PC-3 (cell line): Measurements from ENCODE around the gene TECPR2. TPM values are rescaled to one million over a fixed set of nuclear protein-coding genes. Genes with fewer than 3 reads are reported as not detected.

Experiments used
- ATAC-seq: fragments of 200-7000 bp; cut with Tn5 transposase; 2 replicates; pipeline ENCODE4 v1.9.1; 2020; ENCODE audit warnings: mild to moderate bottlenecking, moderate library complexity
- BruUV-seq: library from RNA; stranded (reverse); fragments of 400-500 nt; replicated peaks from 2 replicates; lab custom pipeline; 2021; lab: Mats Ljungman, UMichigan
- CTCF ChIA-PET: fragments of 300-600 bp; sonication (Branson Sonifier 250); formaldehyde crosslinking; loops from one replicate; lab custom pipeline; 2022; ENCODE audit warnings: antibody characterized with exemption; lab: Charles Lee
- POLR2A ChIA-PET: fragments of 300-600 bp; sonication (Branson Sonifier 250); formaldehyde crosslinking; loops from one replicate; lab custom pipeline; 2022; ENCODE audit warnings: antibody characterized with exemption; ENCODE audit not compliant: unreplicated experiment; lab: Charles Lee
- DNase-seq: peaks from one replicate; pipeline ENCODE4 v3.0.0-alpha.2; 2015
- H2AFZ ChIP-seq: fragments of 300-600 bp; sonication (generic); 2 replicates; pipeline ENCODE4 v1.6.0; 2016; ENCODE audit warnings: antibody characterized with exemption, low read length
- H3F3A ChIP-seq: fragments of 300-600 bp; sonication (generic); one replicate; pipeline ENCODE4 v1.6.0; 2017; ENCODE audit warnings: antibody characterized with exemption, low read length, control low read depth, mild to moderate bottlenecking; ENCODE audit not compliant: unreplicated experiment
- H3K27ac ChIP-seq: fragments of 300-600 bp; sonication (generic); 2 replicates; pipeline ENCODE4 v1.5.1; 2016; ENCODE audit warnings: mild to moderate bottlenecking, low read length
- H3K27me3 ChIP-seq: fragments of 300-600 bp; sonication (generic); 2 replicates; pipeline ENCODE4 v1.6.1; 2016; ENCODE audit warnings: low read length, mixed read lengths
- H3K36me3 ChIP-seq: fragments of 300-600 bp; sonication (generic); 2 replicates; pipeline ENCODE4 v1.6.1; 2016; ENCODE audit warnings: low read depth, mixed run types, low read length, mixed read lengths
- H3K4me1 ChIP-seq: fragments of 300-600 bp; sonication (generic); 2 replicates; pipeline ENCODE4 v1.5.1; 2016; ENCODE audit warnings: low read length; ENCODE audit not compliant: insufficient read depth
- H3K4me2 ChIP-seq: fragments of 300-600 bp; sonication (generic); 2 replicates; pipeline ENCODE4 v1.6.0; 2016; ENCODE audit warnings: low read length
- H3K4me3 ChIP-seq: fragments of 300-600 bp; sonication (generic); 2 replicates; pipeline ENCODE4 v1.5.1; 2016; ENCODE audit warnings: mild to moderate bottlenecking, low read length, mixed read lengths
- H3K79me2 ChIP-seq: fragments of 300-600 bp; sonication (generic); 2 replicates; pipeline ENCODE4 v1.6.1; 2017; ENCODE audit warnings: low read length, mixed read lengths
- H3K9ac ChIP-seq: fragments of 300-600 bp; sonication (generic); 2 replicates; pipeline ENCODE4 v1.6.0; 2016; ENCODE audit warnings: mild to moderate bottlenecking, low read length
- H3K9me2 ChIP-seq: fragments of 300-600 bp; sonication (generic); replicated peaks from 2 replicates; pipeline ENCODE4 v1.6.1; 2016; ENCODE audit warnings: mixed run types, low read length, mixed read lengths
- H3K9me3 ChIP-seq: fragments of 300-600 bp; sonication (generic); 2 replicates; pipeline ENCODE4 v1.6.1; 2016; ENCODE audit warnings: low read length, mixed read lengths
- H4K20me1 ChIP-seq: fragments of 300-600 bp; sonication (generic); 2 replicates; pipeline ENCODE4 v1.6.1; 2016; ENCODE audit warnings: low read length, mixed read lengths
- EZH2 ChIP-seq: fragments of 300-600 bp; sonication (generic); IDR thresholded peaks from one replicate; pipeline ENCODE4 v1.6.1; 2017; ENCODE audit warnings: antibody characterized with exemption, mild to moderate bottlenecking, low read length; ENCODE audit not compliant: unreplicated experiment
- EZH2phosphoT487 ChIP-seq: fragments of 300-600 bp; sonication (generic); IDR thresholded peaks from 2 replicates; pipeline ENCODE4 v1.6.1; 2018; ENCODE audit warnings: mild to moderate bottlenecking, antibody characterized with exemption, low read length, borderline replicate concordance
- intact Hi-C: fragments of 100-400 bp; cut with micrococcal nuclease; formaldehyde crosslinking; loops from 2 replicates; pipeline ENCODE4 v1.9.0; 2023
- total RNA-seq: library from RNA; depleted of rRNA; stranded (reverse); fragments of >200 nt; gene quantifications from 2 replicates; pipeline ENCODE4 v1.2.3, GENCODE V29; 2014
- TF ChIP-seq, protein P1 (sequence below): fragments of 300-600 bp; sonication (generic); conservative IDR thresholded peaks from 2 replicates; pipeline ENCODE4 v1.5.1; 2017; ENCODE audit warnings: antibody characterized with exemption, low read depth, mild to moderate bottlenecking, low read length

Gene TECPR2
- total RNA-seq, 1 experiment from 2014 or later = 15.7 TPM

DNA sequence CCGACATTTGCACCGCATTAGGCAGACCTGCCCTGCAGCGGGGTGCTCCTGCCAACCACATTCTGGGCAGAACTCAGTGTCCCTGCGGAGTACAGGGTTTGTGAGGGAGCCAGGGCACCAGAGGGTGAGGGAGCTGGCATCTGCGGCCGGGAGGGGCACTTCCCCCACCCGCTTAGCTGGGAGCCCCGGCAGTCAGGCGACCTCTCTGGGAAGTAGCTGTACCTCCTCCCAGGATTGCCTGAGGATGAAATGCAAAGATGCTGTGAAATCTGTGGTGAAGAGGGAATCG, 88.3 kb downstream of the TECPR2 start:
- Histone ChIP-seq H3K9me2 (no peaks in the 10 kb centered on the region), H3K4me3 (no peak overlapping the region), H3K4me1 (no peaks in the 10 kb centered on the region), H4K20me1 (no peaks in the 10 kb centered on the region), H3K4me2 (no peak overlapping the region), H3K9ac (no peak overlapping the region), H3K27me3 (no peaks in the 10 kb centered on the region), H3F3A (no peaks in the 10 kb centered on the region), H3K9me3 (no peaks in the 10 kb centered on the region), H2AFZ (no peak overlapping the region), H3K79me2 (no peaks in the 10 kb centered on the region), H3K36me3 (peaks cover 7% of the 10 kb centered on the region; the same call in 1 of the 2 replicates), H3K27ac (no peak overlapping the region)
- ChIA-PET CTCF (no interaction called here), POLR2A (no interaction called here)
- intact Hi-C loops = no loop called here
- ATAC-seq = no peak
- TF ChIP-seq, protein P1, sequence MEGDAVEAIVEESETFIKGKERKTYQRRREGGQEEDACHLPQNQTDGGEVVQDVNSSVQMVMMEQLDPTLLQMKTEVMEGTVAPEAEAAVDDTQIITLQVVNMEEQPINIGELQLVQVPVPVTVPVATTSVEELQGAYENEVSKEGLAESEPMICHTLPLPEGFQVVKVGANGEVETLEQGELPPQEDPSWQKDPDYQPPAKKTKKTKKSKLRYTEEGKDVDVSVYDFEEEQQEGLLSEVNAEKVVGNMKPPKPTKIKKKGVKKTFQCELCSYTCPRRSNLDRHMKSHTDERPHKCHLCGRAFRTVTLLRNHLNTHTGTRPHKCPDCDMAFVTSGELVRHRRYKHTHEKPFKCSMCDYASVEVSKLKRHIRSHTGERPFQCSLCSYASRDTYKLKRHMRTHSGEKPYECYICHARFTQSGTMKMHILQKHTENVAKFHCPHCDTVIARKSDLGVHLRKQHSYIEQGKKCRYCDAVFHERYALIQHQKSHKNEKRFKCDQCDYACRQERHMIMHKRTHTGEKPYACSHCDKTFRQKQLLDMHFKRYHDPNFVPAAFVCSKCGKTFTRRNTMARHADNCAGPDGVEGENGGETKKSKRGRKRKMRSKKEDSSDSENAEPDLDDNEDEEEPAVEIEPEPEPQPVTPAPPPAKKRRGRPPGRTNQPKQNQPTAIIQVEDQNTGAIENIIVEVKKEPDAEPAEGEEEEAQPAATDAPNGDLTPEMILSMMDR = no peak
- TF ChIP-seq EZH2 (no peak), EZH2phosphoT487 (no peak)
- no peak for DNase-seq
- BruUV-seq = no TSS peak

DNA sequence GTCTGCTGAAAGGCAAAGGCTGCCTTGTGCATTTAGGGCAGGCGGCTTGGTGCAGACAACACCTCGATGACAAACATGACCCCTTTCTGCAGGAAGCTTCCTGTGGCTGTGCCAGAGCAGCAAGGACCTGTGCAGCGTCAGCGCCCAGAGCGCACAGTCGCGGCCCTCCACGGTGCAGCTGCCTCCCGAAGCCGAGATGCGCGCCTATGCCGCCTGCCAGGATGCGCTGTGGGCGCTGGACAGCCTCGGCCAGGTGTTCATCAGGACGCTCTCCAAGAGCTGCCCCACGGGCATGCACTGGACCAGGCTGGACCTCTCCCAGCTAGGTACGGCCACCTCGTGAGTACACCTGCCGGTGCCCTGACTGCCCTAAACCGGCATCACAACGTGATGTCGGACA, 89.6 kb downstream of the TECPR2 start:
- no peaks in the 10 kb centered on the region for H3K4me1 ChIP-seq
- ChIA-PET POLR2A (no interaction called here), CTCF (no interaction called here)
- no peak overlapping the region for H3K27ac ChIP-seq
- H4K20me1 ChIP-seq = no peaks in the 10 kb centered on the region
- ATAC-seq (no peak), DNase-seq (no peak)
- no peaks in the 10 kb centered on the region for H3K27me3 ChIP-seq
- H3K79me2 ChIP-seq = no peaks in the 10 kb centered on the region
- no peaks in the 10 kb centered on the region for H3K9me2 ChIP-seq
- no peak overlapping the region for H2AFZ ChIP-seq
- no peaks in the 10 kb centered on the region for H3K9me3 ChIP-seq
- no peak overlapping the region for H3K9ac ChIP-seq
- H3K36me3 ChIP-seq = peaks cover 7% of the 10 kb centered on the region; the same call in 1 of the 2 replicates
- BruUV-seq = no TSS peak
- no peaks in the 10 kb centered on the region for H3F3A ChIP-seq
- TF ChIP-seq, protein P1 = no peak
- TF ChIP-seq EZH2phosphoT487 (no peak), EZH2 (no peak)
- no peak overlapping the region for H3K4me3 ChIP-seq
- intact Hi-C loops = no loop called here
- no peak overlapping the region for H3K4me2 ChIP-seq

DNA sequence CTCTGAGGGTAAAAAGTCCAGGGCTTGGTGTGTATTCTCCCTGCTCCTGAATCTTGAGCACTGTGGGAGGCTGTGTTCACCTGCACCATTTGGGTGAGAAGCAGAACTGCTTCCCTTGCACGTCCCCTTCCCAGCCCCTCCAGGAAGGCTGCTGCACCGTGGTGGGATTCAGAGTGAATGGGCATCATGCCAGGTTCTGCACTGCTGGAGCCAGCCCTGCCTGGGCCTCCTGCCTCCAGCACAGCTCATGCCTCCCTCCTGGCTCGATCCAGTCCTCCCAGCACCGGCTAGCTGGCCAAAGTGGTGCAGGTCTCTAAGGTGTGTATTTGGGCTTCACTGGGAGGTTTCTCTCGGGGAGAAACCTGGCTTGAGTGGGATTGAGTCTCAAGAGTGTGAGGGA, 92.0 kb downstream of the TECPR2 start:
- Histone ChIP-seq H3K4me3 (no peak overlapping the region), H3K79me2 (no peaks in the 10 kb centered on the region), H2AFZ (no peak overlapping the region), H3K27ac (no peak overlapping the region), H3K4me2 (no peak overlapping the region), H3K9ac (no peak overlapping the region), H3K9me3 (no peaks in the 10 kb centered on the region), H3F3A (no peaks in the 10 kb centered on the region), H3K36me3 (peaks cover 5% of the 10 kb centered on the region; the same call in 1 of the 2 replicates), H3K9me2 (no peaks in the 10 kb centered on the region), H4K20me1 (no peaks in the 10 kb centered on the region), H3K4me1 (no peaks in the 10 kb centered on the region), H3K27me3 (no peaks in the 10 kb centered on the region)
- POLR2A ChIA-PET = no interaction called here
- intact Hi-C loops = no loop called here
- TF ChIP-seq, protein P1 = no peak
- TF ChIP-seq EZH2phosphoT487 (no peak), EZH2 (no peak)
- DNase-seq (no peak), ATAC-seq (no peak)
- CTCF ChIA-PET = no interaction called here
- no TSS peak for BruUV-seq
